Hindlimb muscle (tissue), 1 donor: ENCODE data around the gene CACNA1A. TPM values are rescaled to one million over a fixed set of nuclear protein-coding genes. Genes with fewer than 3 reads are reported as not detected.
A peak's percentile ranks its signal among the peaks of the same experiment; 100 is the strongest.
"Not testable (repeated sequence)": the region's sequence is repeated elsewhere in the genome, so short reads cannot be mapped to it uniquely, and the experiment has no call there.

ENCODE experiments used
- DNase-seq: peaks from one replicate; pipeline ENCODE4 v3.0.0-alpha.2; 2013
- polyA plus RNA-seq: library from polyadenylated mRNA; unstranded; fragments of 120-200 nt; gene quantifications from one replicate; pipeline ENCODE4 v1.2.1, GENCODE V29; 2013; ENCODE audit not compliant: insufficient read length

The CACNA1A gene
- polyA plus RNA-seq, 1 donor: 1.8 TPM

- DNase-seq: no peak
Observed at GRCh38 chr19:13225973-13226865, 280.1 kb downstream of the CACNA1A start.

DNA sequence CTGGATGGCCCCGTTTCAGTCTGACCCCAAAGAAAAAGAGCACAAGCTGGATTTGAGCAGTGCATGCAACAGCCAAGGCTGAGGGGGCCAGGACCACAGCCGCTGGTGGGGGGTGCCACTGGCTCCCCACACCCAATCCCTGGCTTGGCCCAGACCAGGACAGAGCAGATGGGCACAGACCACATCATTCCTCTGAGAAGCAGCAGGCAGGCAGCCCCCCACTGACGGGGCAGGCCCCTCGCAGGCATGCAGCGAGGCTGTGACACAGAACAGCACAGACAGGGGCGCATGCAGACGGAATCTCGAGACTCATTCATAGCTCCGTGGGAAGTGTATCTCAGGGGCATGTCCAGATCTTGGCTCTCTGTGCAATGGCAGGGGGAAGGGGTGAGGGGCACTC, 281.2 kb downstream of the CACNA1A start:
- DNase-seq: no peak

GRCh38 chr19:13220847-13221246, 285.4 kb downstream of the CACNA1A start:
- DNase-seq: no peak

DNA sequence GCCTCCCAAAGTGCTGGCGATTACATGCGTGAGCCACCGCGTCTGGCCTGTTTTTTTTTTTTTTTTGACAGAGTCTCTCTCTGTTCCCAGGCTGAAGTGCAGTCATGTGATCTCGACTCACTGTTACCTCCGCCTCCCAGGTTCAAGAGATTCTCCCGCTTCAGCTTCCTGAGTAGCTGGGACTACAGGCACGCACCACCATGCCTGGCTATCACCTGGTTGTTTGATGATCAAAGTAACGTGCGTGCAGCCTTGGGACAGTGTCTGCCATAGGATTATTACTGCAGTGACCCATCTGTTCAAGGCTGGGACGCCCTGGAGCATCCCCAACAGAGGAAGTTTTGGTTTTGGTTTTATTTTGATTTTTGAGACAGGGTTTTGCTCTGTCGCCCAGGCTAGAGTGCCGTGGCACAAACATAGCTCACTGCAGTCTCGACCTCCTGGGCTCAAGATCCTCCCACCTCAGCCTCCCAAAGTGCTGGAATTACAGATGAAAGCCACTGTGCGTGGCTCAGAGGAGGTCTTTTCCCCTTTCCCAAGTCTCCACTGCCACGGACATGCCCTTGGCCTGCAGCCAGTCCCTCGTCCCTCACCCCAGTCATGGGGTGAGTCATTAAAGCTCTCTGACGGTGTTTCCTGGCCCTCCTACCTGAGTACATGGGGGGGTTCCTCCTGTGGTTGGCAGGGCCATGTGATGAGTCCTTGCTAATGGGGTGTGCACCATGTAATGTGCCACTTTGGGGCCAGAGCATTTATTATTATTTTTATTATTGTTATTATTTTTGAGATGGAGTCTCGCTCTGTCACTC, 290.5 kb downstream of the CACNA1A start:
- DNase-seq: no peak

- DNase-seq: no peak
Observed at GRCh38 chr19:13214036-13214730, 292.1 kb downstream of the CACNA1A start.

- DNase-seq: no peak
Observed at GRCh38 chr19:13212759-13213330, 293.4 kb downstream of the CACNA1A start.

GRCh38 chr19:13211426-13212308, 294.6 kb downstream of the CACNA1A start:
- no peak for DNase-seq

DNA sequence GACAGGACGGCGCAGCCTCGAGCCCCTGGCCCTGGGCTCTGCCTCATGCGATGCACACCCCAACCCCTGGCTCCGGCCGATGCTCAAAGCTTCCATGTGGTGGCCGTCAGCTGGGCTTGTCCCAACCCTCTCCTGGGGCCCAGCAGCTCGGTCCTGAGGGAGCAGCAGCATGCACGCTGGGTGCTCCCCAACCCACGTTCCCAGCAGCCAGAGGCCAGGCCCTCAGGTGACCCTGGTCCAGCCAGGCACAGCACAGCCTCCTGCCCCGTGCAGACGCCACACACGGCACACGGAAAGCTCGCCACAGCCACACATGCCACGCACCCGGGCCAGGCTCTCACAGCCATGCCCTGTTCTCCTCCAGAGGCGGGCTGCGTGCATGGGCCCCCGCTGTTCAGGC, 295.3 kb downstream of the CACNA1A start:
- no peak for DNase-seq

DNA sequence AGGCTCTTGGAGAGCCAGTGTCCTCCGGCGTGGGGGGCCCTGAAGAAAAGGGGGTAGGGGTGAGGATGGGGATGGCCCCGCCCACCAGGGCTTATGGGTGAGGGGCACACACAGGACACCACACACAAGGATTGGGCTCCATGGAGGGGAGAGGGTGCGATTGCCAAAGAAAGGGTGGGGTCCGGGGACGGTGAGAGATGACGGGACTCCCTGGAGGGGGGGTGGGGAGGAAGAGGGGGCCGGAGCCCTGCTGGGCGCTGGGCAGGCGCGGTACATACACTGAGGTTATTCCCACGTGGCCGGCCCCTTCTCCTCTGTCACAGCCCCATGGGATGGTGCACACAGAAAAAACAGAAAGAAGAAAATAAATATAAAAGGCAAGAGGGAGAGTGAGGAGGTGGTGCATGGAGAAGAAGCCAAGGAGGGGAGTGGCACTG, 295.9 kb downstream of the CACNA1A start:
- no peak for DNase-seq

- no peak for DNase-seq
Observed at GRCh38 chr19:13209484-13210338, 296.6 kb downstream of the CACNA1A start.

GRCh38 chr19:13208672-13209483, 297.4 kb downstream of the CACNA1A start:
- no peak for DNase-seq

DNA sequence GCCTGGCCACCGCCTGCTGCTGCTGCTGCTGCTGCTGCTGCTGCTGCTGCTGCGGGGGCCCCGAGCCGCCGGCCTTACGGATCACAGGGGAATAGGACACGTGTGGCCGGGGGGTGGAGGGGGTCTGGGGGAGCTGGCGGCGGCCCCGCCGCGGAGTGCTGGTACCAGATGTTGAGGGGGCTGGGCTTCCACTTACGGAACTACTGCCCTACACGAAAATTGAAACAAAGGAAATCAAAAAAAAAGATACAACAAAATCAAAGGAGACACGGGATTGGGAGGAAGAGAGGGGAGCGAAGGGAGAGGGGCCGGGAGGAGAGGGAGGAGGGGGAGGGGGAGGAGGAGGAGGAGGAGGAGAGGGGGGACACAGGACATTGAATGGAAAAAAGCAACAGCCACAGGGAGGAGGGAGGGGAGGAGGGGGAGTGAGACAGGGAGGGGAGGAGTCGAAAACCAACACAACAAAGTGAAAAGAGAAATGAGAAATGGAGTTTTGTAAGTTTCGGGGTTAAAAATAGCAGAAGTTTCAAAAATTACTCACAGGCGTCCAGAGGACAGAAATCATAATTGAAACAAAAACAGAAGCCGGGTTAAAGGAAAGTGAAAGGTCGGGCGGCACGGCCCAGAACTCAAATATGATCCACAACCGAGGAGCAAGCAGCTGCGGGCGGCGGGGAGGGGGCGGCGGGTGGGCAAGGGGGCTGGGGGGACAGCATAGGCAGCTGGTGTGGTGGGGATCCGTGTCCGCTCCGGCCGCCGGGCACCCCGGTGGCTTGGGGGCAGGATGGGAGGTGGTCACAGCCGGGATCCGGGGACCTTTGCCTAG, 298.2 kb downstream of the CACNA1A start:
- DNase-seq: peak; percentile 88

DNA sequence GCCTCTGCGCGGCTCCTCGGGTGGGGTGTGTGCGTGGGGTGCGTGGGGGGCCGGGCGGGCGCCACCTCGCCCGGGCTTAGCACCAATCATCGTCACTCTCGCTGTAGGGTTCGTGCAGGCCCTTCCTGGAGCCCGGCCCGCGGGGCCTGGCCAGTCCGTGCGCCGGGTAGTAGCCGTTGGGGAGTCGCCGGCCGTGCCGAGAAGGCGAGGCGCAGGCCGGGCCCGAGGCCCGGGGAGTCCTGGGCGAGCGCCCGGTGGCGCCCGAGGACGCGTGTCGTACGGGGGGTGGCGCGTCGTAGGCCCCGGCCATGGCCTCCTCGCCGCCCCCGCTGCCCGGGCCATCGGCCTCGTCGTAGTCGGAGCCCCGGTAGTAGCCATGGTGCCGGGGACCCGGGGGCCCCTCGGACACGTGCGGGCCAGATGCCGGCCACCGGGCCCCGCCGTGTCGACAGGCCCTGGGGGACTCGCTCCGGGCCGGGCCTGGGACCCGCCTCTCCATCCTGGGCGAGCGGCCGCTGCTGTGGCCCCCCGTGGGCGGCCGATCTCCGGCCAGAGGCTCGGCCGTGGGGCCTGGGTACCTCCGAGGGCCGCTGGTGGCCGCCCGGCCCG, 298.9 kb downstream of the CACNA1A start:
- DNase-seq: peak; percentile 36

GRCh38 chr19:13206587-13206986, 299.7 kb downstream of the CACNA1A start:
- DNase-seq: no peak

DNA sequence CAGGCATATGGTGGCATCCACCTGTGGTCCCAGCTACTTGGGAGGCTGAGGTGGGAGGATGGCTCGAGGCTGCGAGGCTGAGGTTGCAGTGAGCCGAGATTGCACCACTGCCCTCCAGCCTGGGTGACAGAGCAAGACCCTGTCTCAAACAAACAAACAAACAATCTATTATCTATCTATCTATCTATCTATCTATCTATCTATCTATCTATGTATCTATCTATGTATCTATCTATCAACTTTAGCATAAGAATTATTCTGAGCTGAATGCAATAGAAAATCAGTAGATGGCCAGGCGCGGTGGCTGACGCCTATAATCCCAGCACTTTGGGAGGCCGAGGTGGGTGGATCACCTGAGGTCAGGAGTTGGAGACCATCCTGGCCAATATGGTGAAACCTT, 304.2 kb downstream of the CACNA1A start:
- not testable (repeated sequence) for DNase-seq

DNA sequence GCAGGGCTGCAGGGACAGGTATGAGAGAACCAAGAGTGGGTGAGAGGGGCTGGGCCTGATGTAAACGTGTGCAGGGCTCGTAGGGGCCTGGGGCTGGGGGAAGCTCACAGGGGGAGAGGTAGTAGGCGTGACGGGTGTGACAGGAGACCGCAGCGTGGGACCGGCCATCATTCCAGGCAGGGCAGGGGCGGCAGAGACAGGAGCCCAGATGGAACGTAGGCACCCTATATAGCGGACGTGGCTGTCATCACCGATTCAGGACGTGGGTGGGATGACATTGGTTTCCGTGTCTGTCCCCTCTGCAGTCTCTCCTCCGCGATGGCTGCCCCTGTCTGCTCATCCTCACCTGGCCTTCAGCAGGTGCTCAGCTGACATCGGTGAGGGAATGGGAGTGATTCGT, 307.6 kb downstream of the CACNA1A start:
- no peak for DNase-seq

- DNase-seq: no peak
Observed at GRCh38 chr19:13195678-13196077, 310.6 kb downstream of the CACNA1A start.
